NCI-H1105 treated with DMSO at 0.1 percent for 48 hours (cell line): Measurements from ENCODE around the gene IL3.
"Not testable (repeated sequence)": the region's sequence is repeated elsewhere in the genome, so short reads cannot be mapped to it uniquely, and the experiment has no call there.

Experiments
- DNase-seq: peaks from one replicate; lab custom pipeline; 2025; lab: John Stamatoyannopoulos, UW

The IL3 gene

GRCh38 chr5:132095077-132095410, 34.6 kb downstream of the IL3 start:
- DNase-seq: no peak

- no peak for DNase-seq
Measured at GRCh38 chr5:132095424-132095972, 35.0 kb downstream of the IL3 start.

GRCh38 chr5:132096904-132097303, 36.4 kb downstream of the IL3 start:
- DNase-seq: no peak

GRCh38 chr5:132098151-132098594, 37.7 kb downstream of the IL3 start:
- no peak for DNase-seq

- DNase-seq: no peak
Measured at GRCh38 chr5:132098621-132099020, 38.2 kb downstream of the IL3 start.

GRCh38 chr5:132099076-132099748, 38.8 kb downstream of the IL3 start:
- DNase-seq: no peak

GRCh38 chr5:132099905-132100304, 39.5 kb downstream of the IL3 start:
- no peak for DNase-seq

GRCh38 chr5:132100672-132101261, 40.3 kb downstream of the IL3 start:
- no peak for DNase-seq

- DNase-seq: no peak
Measured at GRCh38 chr5:132101385-132101880, 41.0 kb downstream of the IL3 start.

- DNase-seq: no peak
Measured at GRCh38 chr5:132102101-132102701, 41.7 kb downstream of the IL3 start.

GRCh38 chr5:132102944-132103331, 42.5 kb downstream of the IL3 start:
- no peak for DNase-seq

GRCh38 chr5:132103332-132103951, 43.0 kb downstream of the IL3 start:
- no peak for DNase-seq

GRCh38 chr5:132103969-132104391, 43.5 kb downstream of the IL3 start:
- no peak for DNase-seq

GRCh38 chr5:132104556-132104955, 44.1 kb downstream of the IL3 start:
- DNase-seq: no peak

GRCh38 chr5:132105688-132106087, 45.2 kb downstream of the IL3 start:
- no peak for DNase-seq

- not testable (repeated sequence) for DNase-seq
Measured at GRCh38 chr5:132108495-132108894, 48.0 kb downstream of the IL3 start.

GRCh38 chr5:132108957-132109356, 48.5 kb downstream of the IL3 start:
- not testable (repeated sequence) for DNase-seq

GRCh38 chr5:132109494-132110053, 49.1 kb downstream of the IL3 start:
- DNase-seq: no peak

GRCh38 chr5:132110195-132110594, 49.7 kb downstream of the IL3 start:
- DNase-seq: no peak

GRCh38 chr5:132110930-132111329, 50.5 kb downstream of the IL3 start:
- DNase-seq: no peak

GRCh38 chr5:132112111-132112510, 51.7 kb downstream of the IL3 start:
- DNase-seq: no peak
